GM12878 (cell line): Measurements from ENCODE around the gene SPATA24. TPM values are rescaled to one million over a fixed set of nuclear protein-coding genes. Genes with fewer than 3 reads are reported as not detected.

ENCODE experiments used
- BACH1 ChIP-seq: fragments of 450-650 bp; IDR thresholded peaks from 2 replicates; pipeline ENCODE4 v1.6.1; 2017; ENCODE audit warnings: mild to moderate bottlenecking, borderline replicate concordance
- CBFB ChIP-seq: IDR thresholded peaks from 2 replicates; pipeline ENCODE4 v1.6.1; 2016; ENCODE audit warnings: antibody characterized with exemption, low read depth
- IRF4 ChIP-seq: IDR thresholded peaks from 2 replicates; pipeline ENCODE4 v1.6.1; 2011; ENCODE audit warnings: low read depth, low read length
- MAX ChIP-seq: IDR thresholded peaks from 2 replicates; pipeline ENCODE4 v1.6.1; 2012; ENCODE audit warnings: low read depth, low read length, improper control_type of control experiment
- MLLT1 ChIP-seq: fragments of 450-650 bp; IDR thresholded peaks from 2 replicates; pipeline ENCODE4 v1.6.1; 2016; ENCODE audit warnings: mild to moderate bottlenecking
- NKRF ChIP-seq: fragments of 450-650 bp; conservative IDR thresholded peaks from 2 replicates; pipeline ENCODE4 v1.6.1; 2017; ENCODE audit warnings: mild to moderate bottlenecking, moderate library complexity
- RAD21 ChIP-seq: IDR thresholded peaks from 2 replicates; pipeline ENCODE4 v1.6.1; 2011; ENCODE audit warnings: mild to moderate bottlenecking, low read depth, low read length, moderate library complexity; ENCODE audit not compliant: insufficient read depth
- RBBP5 ChIP-seq: fragments of 200-600 bp; sonication (generic); conservative IDR thresholded peaks from 2 replicates; pipeline ENCODE4 v1.6.1; 2016
- RELA ChIP-seq: fragments of 450-650 bp; IDR thresholded peaks from 2 replicates; pipeline ENCODE4 v1.8.0; 2014; ENCODE audit warnings: borderline replicate concordance; ENCODE audit not compliant: partially characterized antibody
- RUNX3 ChIP-seq: IDR thresholded peaks from 2 replicates; pipeline ENCODE4 v1.6.1; 2012; ENCODE audit warnings: low read length, inconsistent platforms
- SMAD5 ChIP-seq: IDR thresholded peaks from 2 replicates; pipeline ENCODE4 v1.6.1; 2016; ENCODE audit warnings: antibody characterized with exemption, low read depth
- SP1 ChIP-seq: IDR thresholded peaks from one replicate; pipeline ENCODE4 v1.6.1; 2011; ENCODE audit warnings: low read depth, low read length
- SPI1 ChIP-seq: IDR thresholded peaks from 2 replicates; pipeline ENCODE4 v1.6.1; 2011; ENCODE audit warnings: low read depth, mild to moderate bottlenecking, low read length, moderate library complexity, borderline replicate concordance; ENCODE audit not compliant: insufficient read depth
- STAT3 ChIP-seq: IDR thresholded peaks from 2 replicates; pipeline ENCODE4 v1.6.1; 2011; ENCODE audit warnings: low read depth, low read length, improper control_type of control experiment
- YY1 ChIP-seq: IDR thresholded peaks from 2 replicates; pipeline ENCODE4 v1.6.1; 2011; ENCODE audit warnings: low read depth, mild to moderate bottlenecking, low read length
- ZNF592 ChIP-seq: fragments of 450-650 bp; IDR thresholded peaks from 2 replicates; pipeline ENCODE4 v1.6.1; 2017; ENCODE audit warnings: mild to moderate bottlenecking, moderate library complexity
- polyA plus RNA-seq, 11 experiments: library from polyadenylated mRNA; depleted of rRNA in 4 of 11; unstranded in 6 of 11; stranded (reverse) in 5 of 11; fragments of >200 nt; fragmentation: Nextera tagmentation in 4 of 11; fragmentation: Illumina TruSeq in 1 of 11; extraction: Ambion mirVana in 4 of 11; extraction: Trizol in 1 of 11; gene quantifications; 1 replicate in 1 of 11; 2 replicates in 10 of 11; pipeline versions ENCODE4 v1.2.1 to v1.2.3, GENCODE V29; 2011 to 2016; ENCODE audit warnings: inconsistent platforms in 2 of 11, missing spikeins in 2 of 11, low read depth in 1 of 11
- total RNA-seq, 4 experiments: library from RNA; depleted of rRNA in 3 of 4; stranded (reverse); fragments of >200 nt in 3 of 4; fragmentation: Illumina TruSeq in 1 of 4; extraction: Trizol in 1 of 4; gene quantifications; 2 replicates each; pipeline versions ENCODE4 v1.2.1 to v1.2.3, GENCODE V29; 2013 to 2021

Gene SPATA24
- total and polyA plus RNA-seq, 10 of the 15 experiments (the other 5 are each of a cell fraction or from before 2014, with no cell fraction given), result 4.1 to 9.8 (median 7.3) TPM

GRCh38 chr5:139422307-139422893 lies 18.5 kb upstream of the SPATA24 start (continued):
- peak; percentile 32; the same call in 1 of the 2 replicates for TF ChIP-seq NKRF
- no peak for TF ChIP-seq RELA
- peak; percentile 99 for TF ChIP-seq RAD21
- TF ChIP-seq SP1, result no peak
- TF ChIP-seq YY1, result peak; percentile 53; the same call in 1 of the 2 replicates
- no peak for TF ChIP-seq MLLT1
- TF ChIP-seq RUNX3, result 0 out of 2 replicates have a peak, but pooled peaks have one; percentile 16
- no peak for TF ChIP-seq SPI1
- no peak for TF ChIP-seq CBFB
- TF ChIP-seq SMAD5, result no peak
- TF ChIP-seq IRF4, result no peak
- no peak for TF ChIP-seq BACH1
- TF ChIP-seq MAX, result no peak
- no peak for TF ChIP-seq STAT3
- TF ChIP-seq RBBP5, result no peak
- no peak for TF ChIP-seq ZNF592
